Calu3 (cell line): Measurements from ENCODE around the gene ARHGAP26. TPM values are rescaled to one million over a fixed set of nuclear protein-coding genes. Genes with fewer than 3 reads are reported as not detected.

Experiments
- BruUV-seq: library from RNA; stranded (reverse); fragments of 400-500 nt; replicated peaks from 2 replicates; lab custom pipeline; 2021; lab: Mats Ljungman, UMichigan
- CTCF ChIA-PET: fragments of 300-600 bp; sonication (Branson Sonifier 250); formaldehyde crosslinking; loops from one replicate; lab custom pipeline; 2022; ENCODE audit warnings: antibody characterized with exemption; lab: Charles Lee
- DNase-seq: peaks from one replicate; pipeline ENCODE4 v3.0.0; 2022
- H3K27ac Mint-ChIP-seq: one replicate; pipeline ENCODE4 v1.8.0; 2022; ENCODE audit warnings: mixed read lengths; ENCODE audit not compliant: unreplicated experiment
- H3K27me3 Mint-ChIP-seq: one replicate; pipeline ENCODE4 v1.8.0; 2022; ENCODE audit warnings: mixed read lengths; ENCODE audit not compliant: unreplicated experiment
- H3K36me3 Mint-ChIP-seq: one replicate; pipeline ENCODE4 v1.8.0; 2022; ENCODE audit warnings: mild to moderate bottlenecking, moderate library complexity, mixed read lengths; ENCODE audit not compliant: insufficient read depth, unreplicated experiment
- H3K4me1 Mint-ChIP-seq: one replicate; pipeline ENCODE4 v1.8.0; 2022; ENCODE audit warnings: mild to moderate bottlenecking, low read depth, mixed read lengths; ENCODE audit not compliant: unreplicated experiment
- H3K4me3 Mint-ChIP-seq: one replicate; pipeline ENCODE4 v1.8.0; 2022; ENCODE audit warnings: mild to moderate bottlenecking, low read depth, moderate library complexity, mixed read lengths; ENCODE audit not compliant: unreplicated experiment
- H3K9me3 Mint-ChIP-seq: one replicate; pipeline ENCODE4 v1.8.0; 2022; ENCODE audit warnings: low read depth, mixed read lengths; ENCODE audit not compliant: unreplicated experiment
- intact Hi-C: fragments of 100-400 bp; cut with micrococcal nuclease; formaldehyde crosslinking; loops from one replicate; pipeline ENCODE4 v1.10.0; 2022; ENCODE audit not compliant: unreplicated experiment
- total RNA-seq: library from RNA; stranded (reverse); gene quantifications from 2 replicates; pipeline ENCODE4 v1.2.3, GENCODE V29; 2022
- TF ChIP-seq, protein P1 (sequence below): fragments of 200-600 bp; IDR thresholded peaks from one replicate; pipeline ENCODE4 v1.8.0; 2022; ENCODE audit warnings: antibody characterized with exemption; ENCODE audit not compliant: unreplicated experiment

The ARHGAP26 gene
- total RNA-seq, 1 experiment from 2014 or later: 118 TPM

DNA sequence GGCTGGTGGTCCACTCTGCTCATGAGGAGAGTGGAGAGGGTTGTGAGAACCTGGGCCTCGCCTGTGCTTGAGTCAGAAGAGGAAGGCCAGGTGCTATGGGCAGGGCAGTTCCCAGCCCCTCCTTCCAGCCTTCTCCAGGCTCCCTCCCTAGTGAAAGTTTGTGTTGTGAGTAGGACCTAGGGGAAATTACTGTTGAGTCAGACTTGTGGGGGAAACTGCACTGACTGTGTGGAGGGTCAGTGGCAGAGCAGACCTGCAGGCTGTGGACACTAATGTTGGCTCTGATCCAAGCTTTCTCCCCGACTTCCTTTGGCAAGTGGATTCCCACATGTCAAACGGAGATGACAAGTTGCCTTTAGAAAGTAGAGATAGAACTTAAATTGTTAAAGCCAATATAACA is 102.6 kb downstream of the ARHGAP26 start:
- peak; percentile 85 for DNase-seq
- TF ChIP-seq, protein P1, sequence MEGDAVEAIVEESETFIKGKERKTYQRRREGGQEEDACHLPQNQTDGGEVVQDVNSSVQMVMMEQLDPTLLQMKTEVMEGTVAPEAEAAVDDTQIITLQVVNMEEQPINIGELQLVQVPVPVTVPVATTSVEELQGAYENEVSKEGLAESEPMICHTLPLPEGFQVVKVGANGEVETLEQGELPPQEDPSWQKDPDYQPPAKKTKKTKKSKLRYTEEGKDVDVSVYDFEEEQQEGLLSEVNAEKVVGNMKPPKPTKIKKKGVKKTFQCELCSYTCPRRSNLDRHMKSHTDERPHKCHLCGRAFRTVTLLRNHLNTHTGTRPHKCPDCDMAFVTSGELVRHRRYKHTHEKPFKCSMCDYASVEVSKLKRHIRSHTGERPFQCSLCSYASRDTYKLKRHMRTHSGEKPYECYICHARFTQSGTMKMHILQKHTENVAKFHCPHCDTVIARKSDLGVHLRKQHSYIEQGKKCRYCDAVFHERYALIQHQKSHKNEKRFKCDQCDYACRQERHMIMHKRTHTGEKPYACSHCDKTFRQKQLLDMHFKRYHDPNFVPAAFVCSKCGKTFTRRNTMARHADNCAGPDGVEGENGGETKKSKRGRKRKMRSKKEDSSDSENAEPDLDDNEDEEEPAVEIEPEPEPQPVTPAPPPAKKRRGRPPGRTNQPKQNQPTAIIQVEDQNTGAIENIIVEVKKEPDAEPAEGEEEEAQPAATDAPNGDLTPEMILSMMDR: no peak
- intact Hi-C loops: no loop called here
- no peaks in the 10 kb centered on the region for H3K9me3 Mint-ChIP-seq
- BruUV-seq: no TSS peak
- CTCF ChIA-PET: interaction anchor here (2.3 to 3.8 kb wide), 4 partner anchors 12 to 151 kb away, joined by 10 to 42 read pairs (median 14); partner anchors contain the start of gene ARHGAP26
- H3K36me3 Mint-ChIP-seq: peaks cover 36% of the 10 kb centered on the region
- peak overlapping the region; percentile 36 for H3K4me3 Mint-ChIP-seq
- peaks cover 93% of the 10 kb centered on the region for H3K4me1 Mint-ChIP-seq
- peak overlapping the region; percentile 98 for H3K27ac Mint-ChIP-seq
- no peaks in the 10 kb centered on the region for H3K27me3 Mint-ChIP-seq

DNA sequence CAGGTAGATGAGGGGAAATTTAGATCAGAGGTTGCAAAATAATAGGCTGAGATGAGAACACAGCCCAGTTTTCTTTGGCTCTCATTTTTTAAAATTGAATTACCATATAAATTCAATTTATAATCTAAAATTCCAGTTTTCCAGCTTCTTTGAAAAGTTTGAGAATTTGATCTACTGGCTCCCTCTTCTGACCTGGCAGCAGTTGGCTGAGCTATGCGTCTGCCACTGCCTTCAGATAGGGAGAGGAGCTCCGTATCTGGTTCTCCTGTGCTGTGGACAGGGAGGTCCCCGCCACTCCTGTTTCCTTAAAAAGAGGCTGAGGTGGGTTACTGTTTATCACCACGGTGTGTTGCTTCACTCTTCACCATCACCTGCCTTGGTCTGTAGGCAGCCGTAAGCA is 103.7 kb downstream of the ARHGAP26 start:
- no peaks in the 10 kb centered on the region for H3K27me3 Mint-ChIP-seq
- no TSS peak for BruUV-seq
- no peaks in the 10 kb centered on the region for H3K9me3 Mint-ChIP-seq
- H3K4me3 Mint-ChIP-seq: peak overlapping the region; percentile 15
- peaks cover 93% of the 10 kb centered on the region for H3K4me1 Mint-ChIP-seq
- no peak for DNase-seq
- intact Hi-C loops: no loop called here
- CTCF ChIA-PET: interaction anchor here (0.8 to 3.1 kb wide), 14 partner anchors 15 to 161 kb away, joined by 3 to 29 read pairs (median 9); partner anchors contain the start of gene ARHGAP26
- TF ChIP-seq, protein P1: no peak
- H3K27ac Mint-ChIP-seq: peak overlapping the region; percentile 98
- peaks cover 31% of the 10 kb centered on the region for H3K36me3 Mint-ChIP-seq

DNA sequence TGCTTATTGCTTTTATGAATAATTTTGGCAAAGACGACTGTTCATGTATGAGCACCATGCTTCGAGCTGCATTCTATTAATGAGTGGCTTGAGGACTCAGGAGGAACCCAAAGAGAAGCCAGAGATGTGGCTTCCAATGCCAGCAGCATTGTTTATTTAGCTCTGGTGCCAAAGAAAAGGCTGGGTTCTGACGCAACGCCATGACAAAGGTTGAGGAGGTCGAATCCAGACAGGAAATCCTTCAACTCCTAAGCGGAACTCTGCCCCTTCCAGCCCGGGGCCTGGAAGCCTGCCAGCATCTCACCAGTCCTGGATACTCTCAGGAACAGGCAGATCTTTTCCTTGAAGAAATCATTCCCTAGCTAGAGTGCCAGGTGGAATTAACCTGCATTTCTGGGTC is 104.4 kb downstream of the ARHGAP26 start:
- Mint-ChIP-seq H3K27ac (peak overlapping the region; percentile 98), H3K9me3 (no peaks in the 10 kb centered on the region), H3K36me3 (peaks cover 31% of the 10 kb centered on the region), H3K4me3 (peak overlapping the region; percentile 15), H3K4me1 (peaks cover 94% of the 10 kb centered on the region), H3K27me3 (no peaks in the 10 kb centered on the region)
- no TSS peak for BruUV-seq
- intact Hi-C loops: no loop called here
- DNase-seq: peak; percentile 92
- TF ChIP-seq, protein P1: no peak
- CTCF ChIA-PET: interaction anchor here (0.8 to 3.1 kb wide), 18 partner anchors 7 to 161 kb away, joined by 3 to 29 read pairs (median 6); partner anchors contain the start of gene ARHGAP26

DNA sequence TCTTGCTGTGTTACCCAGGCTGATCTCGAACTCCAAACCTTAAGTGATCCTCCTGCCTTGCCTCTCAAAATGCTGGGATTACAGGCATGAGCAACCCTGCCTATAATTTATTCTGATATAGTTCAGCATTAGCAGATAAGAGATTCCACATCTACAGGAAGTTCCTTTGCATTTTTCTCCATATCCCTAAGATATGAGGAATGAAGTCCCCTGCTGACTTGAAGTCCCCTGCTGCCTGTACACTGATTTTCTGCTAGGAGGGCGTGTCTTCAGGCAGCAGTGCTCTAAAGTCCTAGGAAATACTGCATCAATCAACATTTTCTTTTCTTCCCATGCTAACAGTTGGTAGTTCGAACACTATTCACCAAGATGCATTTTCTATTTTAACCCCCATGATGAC is 105.8 kb downstream of the ARHGAP26 start:
- Mint-ChIP-seq H3K4me3 (no peak overlapping the region), H3K27ac (peak overlapping the region; percentile 98), H3K27me3 (no peaks in the 10 kb centered on the region), H3K4me1 (peaks cover 80% of the 10 kb centered on the region), H3K36me3 (peaks cover 34% of the 10 kb centered on the region), H3K9me3 (no peaks in the 10 kb centered on the region)
- CTCF ChIA-PET: interaction anchor here (0.6 to 3.1 kb wide), 9 partner anchors 9 to 571 kb away, joined by 3 to 29 read pairs (median 10); partner anchors contain the start of gene ARHGAP26
- intact Hi-C loops: no loop called here
- no peak for DNase-seq
- no TSS peak for BruUV-seq
- TF ChIP-seq, protein P1: no peak
